Endothelial cell of umbilical vein (primary cell): ENCODE measurements around the gene WDTC1. TPM values are rescaled to one million over a fixed set of nuclear protein-coding genes. Genes with fewer than 3 reads are reported as not detected.
"Not testable (repeated sequence)": the region's sequence is repeated elsewhere in the genome, so short reads cannot be mapped to it uniquely, and the experiment has no call there.

Experiments used
- Bru-seq: library from RNA; stranded (reverse); fragments of 400-500 nt; gene quantifications from one replicate; lab custom pipeline; 2021; lab: Mats Ljungman, UMichigan
- BruChase-seq, 2 experiments: library from RNA; stranded (reverse); fragments of 400-500 nt; gene quantifications; one replicate each; lab custom pipeline; 2021; lab: Mats Ljungman, UMichigan
- BruUV-seq: library from RNA; stranded (reverse); fragments of 400-500 nt; replicated peaks from 2 replicates; lab custom pipeline; 2021; lab: Mats Ljungman, UMichigan
- CTCF ChIA-PET: fragments of 300-600, 350-600 bp; sonication (Branson Sonifier 250); formaldehyde crosslinking; loops from one replicate; lab custom pipeline; 2021; ENCODE audit warnings: antibody characterized with exemption, inconsistent platforms; lab: Charles Lee
- POLR2A ChIA-PET: fragments of 300-600, 350-600 bp; sonication (Branson Sonifier 250); formaldehyde crosslinking; loops from one replicate; lab custom pipeline; 2021; ENCODE audit warnings: antibody characterized with exemption, inconsistent platforms; lab: Charles Lee
- DNase-seq: peaks from one replicate; pipeline ENCODE4 v3.0.0-alpha.2; 2011; ENCODE audit warnings: low read depth, low spot score
- FAIRE-seq: peaks from 2 replicates; lab custom pipeline; 2011; peaks lifted over from hg19 to GRCh38; lab: Jason Lieb, UNC
- H2AFZ ChIP-seq: 2 replicates; pipeline ENCODE4 v1.6.0; 2012; ENCODE audit warnings: low read depth, low read length, control low read depth, inconsistent platforms
- H3K27ac ChIP-seq: 2 replicates; pipeline ENCODE4 v1.5.1; 2011; ENCODE audit warnings: low read depth, mild to moderate bottlenecking, control low read depth, low read length, moderate library complexity; ENCODE audit not compliant: insufficient read depth
- H3K27me3 ChIP-seq, 2 experiments: 2 replicates each; pipeline versions ENCODE4 v1.6.0 to v1.6.1; 2011; ENCODE audit warnings: low read length in 2 of 2, mixed read lengths in 1 of 2; ENCODE audit not compliant: control insufficient read depth in 2 of 2, insufficient read depth in 2 of 2
- H3K36me3 ChIP-seq, 2 experiments: 2 replicates in 1 of 2; 3 replicates in 1 of 2; pipeline ENCODE4 v1.5.1; 2011; ENCODE audit warnings: low read length in 2 of 2, mild to moderate bottlenecking in 1 of 2, moderate library complexity in 1 of 2; ENCODE audit not compliant: control insufficient read depth in 2 of 2, insufficient read depth in 2 of 2; ENCODE audit errors: extremely low read depth in 1 of 2
- H3K4me1 ChIP-seq: 3 replicates; pipeline ENCODE4 v1.5.1; 2011; ENCODE audit warnings: mild to moderate bottlenecking, low read length; ENCODE audit not compliant: control insufficient read depth, insufficient read depth; ENCODE audit errors: extremely low read depth
- H3K4me2 ChIP-seq: 2 replicates; pipeline ENCODE4 v1.6.1; 2011; ENCODE audit warnings: low read length, control low read depth, mixed read lengths; ENCODE audit not compliant: insufficient read depth
- H3K4me3 ChIP-seq, 3 experiments: fragments of 200-600 bp in 1 of 3; sonication (generic), shearing (Covaris generic) in 1 of 3; replicated peaks in 1 of 3; 2 replicates each; pipeline ENCODE4 v1.5.1; 2011 to 2016; ENCODE audit warnings: control low read depth in 3 of 3, low read length in 3 of 3, mild to moderate bottlenecking in 2 of 3, inconsistent platforms in 1 of 3, low read depth in 1 of 3, moderate library complexity in 1 of 3; ENCODE audit not compliant: insufficient read depth in 1 of 3
- H3K79me2 ChIP-seq: 2 replicates; pipeline ENCODE4 v1.6.0; 2012; ENCODE audit warnings: low read length, inconsistent platforms; ENCODE audit not compliant: control insufficient read depth, insufficient read depth
- H3K9ac ChIP-seq: replicated peaks from 2 replicates; pipeline ENCODE3; 2011; ENCODE audit warnings: low read length, control low read depth; ENCODE audit not compliant: insufficient read depth; ENCODE audit errors: extremely low read depth
- H3K9me1 ChIP-seq: replicated peaks from 3 replicates; pipeline ENCODE4 v1.6.0; 2011; ENCODE audit warnings: mild to moderate bottlenecking, low read length; ENCODE audit not compliant: control insufficient read depth, insufficient read depth; ENCODE audit errors: extremely low read depth
- H3K9me3 ChIP-seq: replicated peaks from 2 replicates; pipeline ENCODE4 v1.5.1; 2012; ENCODE audit warnings: low read length, inconsistent platforms; ENCODE audit not compliant: control insufficient read depth, insufficient read depth
- H4K20me1 ChIP-seq: replicated peaks from 2 replicates; pipeline ENCODE3; 2011; ENCODE audit warnings: mild to moderate bottlenecking, low read length; ENCODE audit not compliant: control insufficient read depth, insufficient read depth; ENCODE audit errors: extremely low read depth
- CTCF ChIP-seq, 2 donors: IDR thresholded peaks; 1 replicate in 1 of 2; 2 replicates in 1 of 2; pipeline ENCODE4 v1.5.1; 2011; ENCODE audit warnings: low read length in 2 of 2, mild to moderate bottlenecking in 2 of 2, moderate library complexity in 2 of 2, control low read depth in 1 of 2, inconsistent platforms in 1 of 2, low read depth in 1 of 2; ENCODE audit not compliant: insufficient read depth in 1 of 2; ENCODE audit errors: extremely low read depth in 1 of 2
- EZH2 ChIP-seq: IDR thresholded peaks from 2 replicates; pipeline ENCODE4 v1.6.1; 2012; ENCODE audit warnings: borderline replicate concordance, low read depth, mild to moderate bottlenecking, moderate library complexity, low read length, inconsistent platforms; ENCODE audit not compliant: severe bottlenecking
- FOS ChIP-seq: IDR thresholded peaks from 2 replicates; pipeline ENCODE4 v1.6.1; 2011; ENCODE audit warnings: mild to moderate bottlenecking, low read length, moderate library complexity, borderline replicate concordance; ENCODE audit not compliant: insufficient read depth
- GATA2 ChIP-seq: IDR thresholded peaks from 2 replicates; pipeline ENCODE4 v1.7.0; 2011; ENCODE audit warnings: low read depth, mild to moderate bottlenecking, moderate library complexity, mixed read lengths, low read length; ENCODE audit not compliant: insufficient read length, insufficient read depth
- JUN ChIP-seq: IDR thresholded peaks from 2 replicates; pipeline ENCODE4 v1.6.1; 2011; ENCODE audit warnings: borderline replicate concordance, low read depth; ENCODE audit not compliant: insufficient read length, insufficient read depth
- MAX ChIP-seq: IDR thresholded peaks from 2 replicates; pipeline ENCODE4 v1.6.1; 2011; ENCODE audit not compliant: insufficient read depth, insufficient read length
- MYC ChIP-seq: IDR thresholded peaks from one replicate; pipeline ENCODE4 v1.6.1; 2011; ENCODE audit warnings: mild to moderate bottlenecking, low read depth, low read length
- POLR2A ChIP-seq: IDR thresholded peaks from 2 replicates; pipeline ENCODE4 v1.6.1; 2012; ENCODE audit warnings: low read depth, mild to moderate bottlenecking, control low read depth, low read length
- POLR2AphosphoS5 ChIP-seq: IDR thresholded peaks from 2 replicates; pipeline ENCODE4 v1.6.1; 2012; ENCODE audit warnings: low read depth, mild to moderate bottlenecking, control low read depth, low read length, moderate library complexity; ENCODE audit not compliant: insufficient read depth
- dilution Hi-C: fragments of 300-500 bp; cut with MboI; formaldehyde crosslinking; loops from one replicate; pipeline ENCODE4 v1.15.0; 2019; ENCODE audit warnings: low sequenced_read_pairs; ENCODE audit not compliant: extremely low pct_ligation_motif_present
- intact Hi-C: fragments of 100-400 bp; cut with micrococcal nuclease; formaldehyde crosslinking; loops from one replicate; pipeline ENCODE4 v1.10.0; 2022
- long read RNA-seq: library from polyadenylated mRNA; stranded (forward); transcript quantifications from one replicate; pipeline ENCODE4 v2.0.0, GENCODE V29; 2021
- polyA minus RNA-seq, 3 experiments: library from RNA; depleted of rRNA, polyadenylated mRNA; stranded (reverse); fragments of >200 nt; gene quantifications; 1 replicate in 1 of 3; 2 replicates in 2 of 3; pipeline ENCODE4 v1.2.3, GENCODE V29; 2011
- polyA plus RNA-seq, 4 experiments: library from polyadenylated mRNA; depleted of rRNA in 3 of 4; stranded (reverse) in 3 of 4; unstranded in 1 of 4; fragments of >200 nt; gene quantifications; 2 replicates each; pipeline versions ENCODE4 v1.2.1 to v1.2.3, GENCODE V29; 2011 to 2012; ENCODE audit warnings: missing spikeins in 1 of 4
- total RNA-seq: library from RNA; stranded (reverse); gene quantifications from 2 replicates; pipeline ENCODE4 v1.2.3, GENCODE V29; 2021

Gene WDTC1
- 27.3 and 27.6 TPM in 2 replicates for total RNA-seq
- polyA plus RNA-seq: 15.4 and 15.9 TPM in 2 replicates
- 12.7 and 14.1 TPM in 2 replicates for polyA plus RNA-seq (2011; cell fraction: cytosol; rRNA removed)
- 18.3 and 19.5 TPM in 2 replicates for polyA plus RNA-seq (2011; cell fraction: nucleus; rRNA removed)
- 19.3 and 24.5 TPM in 2 replicates for polyA plus RNA-seq (2012)
- polyA minus RNA-seq: 25.7 and 26.4 TPM in 2 replicates
- polyA minus RNA-seq (2011; cell fraction: cytosol; rRNA and poly(A)+ RNA removed): 7.0 TPM
- 7.5 and 10.5 TPM in 2 replicates for polyA minus RNA-seq (2011; cell fraction: nucleus; rRNA and poly(A)+ RNA removed)
- Bru-seq, nascent RNA: percentile 49 among the genes with signal in this experiment
- BruChase-seq, experiment 1, labeled RNA remaining after a 6-hour chase: percentile 61 among the genes with signal in this experiment
- BruChase-seq, experiment 2, labeled RNA remaining after a 2-hour chase: percentile 54 among the genes with signal in this experiment
- long read RNA-seq, full-length matches to known transcripts: 9 of 20 reads
- long read RNA-seq, partial matches to known transcripts: 4 of 20 reads
- long read RNA-seq, other reads (novel, unspliced or antisense): 7 of 20 reads

- Histone ChIP-seq H3K9ac (peak within 1 kb of the TSS; percentile 48), H3K9me1 (no peaks in the 10 kb centered on the region), H3K36me3 (no peaks in the 10 kb centered on the region), H4K20me1 (no peaks in the 10 kb centered on the region), H3K4me3 (peak within 1 kb of the TSS; percentile 61 to 87 (median 76)), H2AFZ (peak within 1 kb of the TSS; percentile 92), H3K4me2 (peak within 1 kb of the TSS; percentile 83), H3K4me1 (peaks cover 12% of the 10 kb centered on the region), H3K9me3 (no peaks in the 10 kb centered on the region), H3K27me3 (no peaks in the 10 kb centered on the region), H3K79me2 (peaks cover 4% of the 10 kb centered on the region), H3K27ac (no peak within 1 kb of the TSS)
- dilution Hi-C loops (loop anchor here (25.0 kb wide), 1 partner anchor 197 kb away; no protein-coding TSS in a partner anchor), intact Hi-C loops (loop anchor here (1.0 to 5.0 kb wide), 2 partner anchors 122 to 237 kb away; no protein-coding TSS in a partner anchor)
- FAIRE-seq (peak; percentile 93), DNase-seq (peak; percentile 98)
- CTCF ChIA-PET: interaction anchor here (0.6 to 2.4 kb wide), 4 partner anchors 9 to 62 kb away, joined by 3 to 6 read pairs (median 3); no protein-coding TSS in a partner anchor
- POLR2A ChIA-PET: interaction anchor here (0.6 to 1.5 kb wide), 2 partner anchors 122 to 326 kb away, joined by 4 read pairs; no protein-coding TSS in a partner anchor
- no TSS peak for BruUV-seq
- no peak for TF ChIP-seq EZH2
- no peak for TF ChIP-seq FOS
- no peak for TF ChIP-seq JUN
- TF ChIP-seq CTCF (IDR thresholded peaks at IDR 0.05; ENCODE audit: extremely low read depth in 1 of 2, insufficient read depth in 1 of 2, low read depth in 1 of 2, low read length in 2 of 2): no peak
- no peak for TF ChIP-seq MAX
- TF ChIP-seq POLR2AphosphoS5: peak; percentile 44
- TF ChIP-seq GATA2: no peak
- TF ChIP-seq POLR2A: peak; percentile 28
- TF ChIP-seq MYC: no peak
Observed at GRCh38 chr1:27234049-27234882, at the start of gene WDTC1. WDTC1 (plus strand) TSS chr1:27234632; CDS start chr1:27261055, 26,423 bp downstream.

GRCh38 chr1:27184665-27185064 lies 49.8 kb upstream of the WDTC1 start:
- POLR2A ChIA-PET, H3K27me3 ChIP-seq, H3K4me3 ChIP-seq, DNase-seq, H3K9ac ChIP-seq, dilution Hi-C loops, H3K27ac ChIP-seq, H3K9me1 ChIP-seq, H3K79me2 ChIP-seq, H2AFZ ChIP-seq, H3K4me1 ChIP-seq, H4K20me1 ChIP-seq, H3K9me3 ChIP-seq, intact Hi-C loops, H3K36me3 ChIP-seq, H3K4me2 ChIP-seq, FAIRE-seq, BruUV-seq: not testable (repeated sequence)
- CTCF ChIA-PET: interaction anchor here (1.6 kb wide), 1 partner anchor 10 kb away, joined by 3 read pairs; no protein-coding TSS in a partner anchor
